Smooth muscle cell (in vitro differentiated cells): Measurements from ENCODE around the gene MAPK8IP1. TPM values are rescaled to one million over a fixed set of nuclear protein-coding genes. Genes with fewer than 3 reads are reported as not detected.

ENCODE experiments used
- DNase-seq: peaks from one replicate; lab custom pipeline; 2025; ENCODE audit not compliant: unreplicated experiment; lab: John Stamatoyannopoulos, UW
- H2AFZ ChIP-seq: fragments of 200-600 bp; sonication (generic); 2 replicates; pipeline ENCODE4 v1.6.0; 2016; ENCODE audit warnings: antibody characterized with exemption, low read depth, mild to moderate bottlenecking
- H3F3A ChIP-seq: fragments of 200-600 bp; sonication (generic); 2 replicates; pipeline ENCODE4 v1.6.0; 2017; ENCODE audit warnings: antibody characterized with exemption, low read depth
- H3K27ac ChIP-seq: fragments of 200-600 bp; sonication (generic); 2 replicates; pipeline ENCODE4 v1.5.1; 2016; ENCODE audit warnings: low read depth, mild to moderate bottlenecking
- H3K27me3 ChIP-seq: fragments of 200-600 bp; sonication (generic); 2 replicates; pipeline ENCODE4 v1.6.1; 2016; ENCODE audit warnings: low read depth, mild to moderate bottlenecking
- H3K36me3 ChIP-seq: fragments of 200-600 bp; sonication (generic); 2 replicates; pipeline ENCODE4 v1.5.1; 2016; ENCODE audit warnings: low read depth
- H3K4me1 ChIP-seq: fragments of 200-600 bp; sonication (generic); 2 replicates; pipeline ENCODE4 v1.5.1; 2016; ENCODE audit warnings: low read depth
- H3K4me2 ChIP-seq: fragments of 200-600 bp; sonication (generic); 2 replicates; pipeline ENCODE4 v1.6.0; 2016; ENCODE audit warnings: mild to moderate bottlenecking
- H3K4me3 ChIP-seq: fragments of 200-600 bp; sonication (generic); 2 replicates; pipeline ENCODE4 v1.5.1; 2016; ENCODE audit warnings: mild to moderate bottlenecking
- H3K79me2 ChIP-seq: fragments of 200-600 bp; sonication (generic); 2 replicates; pipeline ENCODE4 v1.6.0; 2016; ENCODE audit warnings: low read depth, mild to moderate bottlenecking
- H3K9ac ChIP-seq: fragments of 200-600 bp; sonication (generic); 2 replicates; pipeline ENCODE4 v1.6.0; 2016; ENCODE audit warnings: low read depth
- H3K9me3 ChIP-seq: fragments of 200-600 bp; sonication (generic); replicated peaks from 2 replicates; pipeline ENCODE4 v1.5.1; 2016; ENCODE audit warnings: low read depth
- H4K20me1 ChIP-seq: fragments of 200-600 bp; sonication (generic); 2 replicates; pipeline ENCODE4 v1.6.0; 2016; ENCODE audit warnings: low read depth
- CTCF ChIP-seq: fragments of 200-600 bp; sonication (generic); IDR thresholded peaks from 2 replicates; pipeline ENCODE4 v1.5.1; 2017; ENCODE audit warnings: borderline replicate concordance, mild to moderate bottlenecking, antibody characterized with exemption; ENCODE audit not compliant: insufficient read depth, poor library complexity, severe bottlenecking
- WGBS: methylation state at CpG from one replicate; pipeline ENCODE4 v1.1.7; 2016; ENCODE audit warnings: low lambda C conversion rate; 5-methylcytosine and 5-hydroxymethylcytosine counted together
- polyA plus RNA-seq: library from polyadenylated mRNA; unstranded; fragments of >200 nt; fragmentation: Nextera tagmentation; extraction: Ambion mirVana; gene quantifications from 2 replicates; pipeline ENCODE4 v1.2.1, GENCODE V29; 2016
- total RNA-seq: library from RNA; depleted of rRNA; stranded (reverse); fragments of >200 nt; gene quantifications from 2 replicates; pipeline ENCODE4 v1.2.3, GENCODE V29; 2014

Gene MAPK8IP1
- total and polyA plus RNA-seq, 2 experiments from 2014 or later, result 5.2 to 8.1 TPM

- Histone ChIP-seq H3K4me3 (no peak overlapping the region), H3K9ac (no peak overlapping the region), H3K27me3 (no peaks in the 10 kb centered on the region), H3K79me2 (no peaks in the 10 kb centered on the region), H3K9me3 (no peaks in the 10 kb centered on the region), H2AFZ (no peak overlapping the region), H3K27ac (no peak overlapping the region), H3K36me3 (peaks cover 12% of the 10 kb centered on the region), H3F3A (no peaks in the 10 kb centered on the region), H3K4me1 (no peaks in the 10 kb centered on the region), H4K20me1 (no peaks in the 10 kb centered on the region), H3K4me2 (no peak overlapping the region)
- DNase-seq, result no peak
- no peak for TF ChIP-seq CTCF
- 94% methylated on average over 21 of the region's 21 CpGs for WGBS
These were observed 48.6 kb downstream of the MAPK8IP1 start for GRCh38 chr11:45933846-45934579.

GRCh38 chr11:45934580-45935318, 49.3 kb downstream of the MAPK8IP1 start:
- no peak overlapping the region for H3K4me3 ChIP-seq
- H3K4me2 ChIP-seq, result no peak overlapping the region
- TF ChIP-seq CTCF, result no peak
- 91% methylated on average over 12 of the region's 12 CpGs for WGBS
- no peaks in the 10 kb centered on the region for H3K79me2 ChIP-seq
- H3K27me3 ChIP-seq, result no peaks in the 10 kb centered on the region
- no peaks in the 10 kb centered on the region for H3F3A ChIP-seq
- H3K9ac ChIP-seq, result no peak overlapping the region
- no peak overlapping the region for H3K27ac ChIP-seq
- H3K4me1 ChIP-seq, result no peaks in the 10 kb centered on the region
- H2AFZ ChIP-seq, result no peak overlapping the region
- no peak for DNase-seq
- no peaks in the 10 kb centered on the region for H4K20me1 ChIP-seq
- H3K36me3 ChIP-seq, result peaks cover 12% of the 10 kb centered on the region
- H3K9me3 ChIP-seq, result no peaks in the 10 kb centered on the region

- Histone ChIP-seq H3K9me3 (no peaks in the 10 kb centered on the region), H2AFZ (no peak overlapping the region), H3K27ac (no peak overlapping the region), H3K79me2 (no peaks in the 10 kb centered on the region), H3K27me3 (no peaks in the 10 kb centered on the region), H3K4me3 (no peak overlapping the region), H3K36me3 (peaks cover 12% of the 10 kb centered on the region), H4K20me1 (no peaks in the 10 kb centered on the region), H3K4me1 (no peaks in the 10 kb centered on the region), H3F3A (no peaks in the 10 kb centered on the region), H3K9ac (no peak overlapping the region), H3K4me2 (no peak overlapping the region)
- no peak for TF ChIP-seq CTCF
- 97% methylated on average over 8 of the region's 8 CpGs for WGBS
- no peak for DNase-seq
These were observed 50.1 kb downstream of the MAPK8IP1 start for GRCh38 chr11:45935349-45936064.
